H9 (cell line): ENCODE data around the gene FAM217A. TPM values are rescaled to one million over a fixed set of nuclear protein-coding genes. Genes with fewer than 3 reads are reported as not detected.
A peak's percentile ranks its signal among the peaks of the same experiment; 100 is the strongest.

ENCODE experiments used
- DNase-seq: peaks from one replicate; pipeline ENCODE4 v3.0.0-alpha.2; 2017
- H2AFZ ChIP-seq: one replicate; pipeline ENCODE4 v1.6.1; 2013; ENCODE audit warnings: mild to moderate bottlenecking, low read length, control low read depth, moderate library complexity
- H2AK5ac ChIP-seq: 2 replicates; pipeline ENCODE4 v1.6.1; 2013; ENCODE audit warnings: low read length, control low read depth, mixed read lengths; ENCODE audit not compliant: insufficient read length
- H2BK120ac ChIP-seq: one replicate; pipeline ENCODE4 v1.6.1; 2013; ENCODE audit warnings: low read depth, mild to moderate bottlenecking, low read length, control low read depth, inconsistent platforms; ENCODE audit not compliant: poor library complexity, severe bottlenecking
- H2BK12ac ChIP-seq: 2 replicates; pipeline ENCODE4 v1.6.1; 2013; ENCODE audit warnings: low read length, control low read depth, mixed read lengths, low read depth; ENCODE audit not compliant: insufficient read length
- H2BK15ac ChIP-seq: 2 replicates; pipeline ENCODE4 v1.6.1; 2013; ENCODE audit warnings: low read depth, low read length, control low read depth
- H2BK20ac ChIP-seq: one replicate; pipeline ENCODE4 v1.6.1; 2013; ENCODE audit warnings: low read depth, mild to moderate bottlenecking, low read length, control low read depth, inconsistent platforms; ENCODE audit not compliant: poor library complexity, severe bottlenecking
- H2BK5ac ChIP-seq: 2 replicates; pipeline ENCODE4 v1.6.1; 2013; ENCODE audit warnings: low read length, control low read depth, mixed read lengths; ENCODE audit not compliant: insufficient read length
- H3K14ac ChIP-seq: 2 replicates; pipeline ENCODE4 v1.6.1; 2013; ENCODE audit warnings: low read length, control low read depth; ENCODE audit not compliant: insufficient read depth
- H3K18ac ChIP-seq: 2 replicates; pipeline ENCODE4 v1.6.1; 2013; ENCODE audit warnings: low read depth, mild to moderate bottlenecking, mixed read lengths, low read length, control low read depth; ENCODE audit not compliant: insufficient read length
- H3K23ac ChIP-seq: 2 replicates; pipeline ENCODE4 v1.6.1; 2013; ENCODE audit warnings: low read length, control low read depth, mixed read lengths, low read depth; ENCODE audit not compliant: insufficient read length
- H3K23me2 ChIP-seq: 2 replicates; pipeline ENCODE4 v1.6.1; 2013; ENCODE audit warnings: low read depth, mild to moderate bottlenecking, mixed read lengths, low read length, control low read depth; ENCODE audit not compliant: insufficient read length, poor library complexity, severe bottlenecking
- H3K27ac ChIP-seq: 2 replicates; pipeline ENCODE4 v1.5.1; 2013; ENCODE audit warnings: low read length, control low read depth, mixed read lengths, low read depth; ENCODE audit not compliant: insufficient read length
- H3K27me3 ChIP-seq: 2 replicates; pipeline ENCODE4 v1.6.1; 2013; ENCODE audit warnings: low read length, control low read depth, inconsistent platforms; ENCODE audit not compliant: insufficient read depth
- H3K4ac ChIP-seq: 2 replicates; pipeline ENCODE4 v1.6.1; 2013; ENCODE audit warnings: low read depth, mild to moderate bottlenecking, control low read depth, inconsistent platforms, low read length, moderate library complexity
- H3K4me1 ChIP-seq: 2 replicates; pipeline ENCODE4 v1.6.1; 2013; ENCODE audit warnings: low read length, control low read depth, inconsistent platforms; ENCODE audit not compliant: insufficient read depth
- H3K4me2 ChIP-seq: 2 replicates; pipeline ENCODE4 v1.6.1; 2013; ENCODE audit warnings: low read length, control low read depth, mixed read lengths; ENCODE audit not compliant: insufficient read length, insufficient read depth
- H3K56ac ChIP-seq: 2 replicates; pipeline ENCODE4 v1.6.1; 2013; ENCODE audit warnings: low read depth, mild to moderate bottlenecking, mixed read lengths, low read length, control low read depth; ENCODE audit not compliant: insufficient read length
- H3K79me1 ChIP-seq: 2 replicates; pipeline ENCODE4 v1.6.1; 2013; ENCODE audit warnings: low read depth, mild to moderate bottlenecking, moderate library complexity, low read length, control low read depth, inconsistent platforms; ENCODE audit not compliant: insufficient read depth, poor library complexity, severe bottlenecking
- H3K79me2 ChIP-seq: 2 replicates; pipeline ENCODE4 v1.6.1; 2013; ENCODE audit warnings: low read length, control low read depth, inconsistent platforms; ENCODE audit not compliant: insufficient read depth
- H3K9ac ChIP-seq: 2 replicates; pipeline ENCODE4 v1.6.1; 2013; ENCODE audit warnings: low read length, control low read depth, mixed read lengths; ENCODE audit not compliant: insufficient read length; ENCODE audit errors: extremely low read depth
- H3K9me3 ChIP-seq: one replicate; pipeline ENCODE4 v1.6.1; 2013; ENCODE audit warnings: low read depth, low read length, inconsistent platforms; ENCODE audit not compliant: control insufficient read depth
- H3T11ph ChIP-seq: one replicate; pipeline ENCODE4 v1.6.1; 2013; ENCODE audit warnings: mild to moderate bottlenecking, low read length, control low read depth, inconsistent platforms
- H4K20me1 ChIP-seq: one replicate; pipeline ENCODE4 v1.6.1; 2013; ENCODE audit not compliant: control insufficient read depth, insufficient read length, insufficient read depth
- H4K5ac ChIP-seq: 2 replicates; pipeline ENCODE4 v1.6.1; 2013; ENCODE audit warnings: low read depth, mild to moderate bottlenecking, mixed read lengths, low read length, control low read depth; ENCODE audit not compliant: insufficient read length
- H4K8ac ChIP-seq: replicated peaks from 2 replicates; pipeline ENCODE4 v1.6.1; 2013; ENCODE audit warnings: low read length, control low read depth, mixed read lengths, low read depth; ENCODE audit not compliant: insufficient read length
- H4K91ac ChIP-seq: 2 replicates; pipeline ENCODE4 v1.6.1; 2013; ENCODE audit warnings: low read depth, mild to moderate bottlenecking, moderate library complexity, mixed read lengths, low read length, control low read depth; ENCODE audit not compliant: insufficient read length
- H3K27ac Mint-ChIP-seq, 3 experiments: 2 replicates in 2 of 3; 3 replicates in 1 of 3; pipeline ENCODE4 v1.8.0; 2020 to 2021; ENCODE audit warnings: mixed read lengths in 3 of 3, mild to moderate bottlenecking in 1 of 3, moderate library complexity in 1 of 3
- H3K27me3 Mint-ChIP-seq: 2 replicates; pipeline ENCODE4 v1.8.0; 2021; ENCODE audit warnings: low read depth, mild to moderate bottlenecking, moderate library complexity, mixed read lengths
- H3K36me3 Mint-ChIP-seq, 3 experiments: 2 replicates in 2 of 3; 3 replicates in 1 of 3; pipeline ENCODE4 v1.8.0; 2020 to 2021; ENCODE audit warnings: low read depth in 3 of 3, mixed read lengths in 3 of 3; ENCODE audit not compliant: insufficient read depth in 1 of 3
- H3K4me1 Mint-ChIP-seq, 2 experiments: 2 replicates each; pipeline ENCODE4 v1.8.0; 2020; ENCODE audit warnings: mixed read lengths in 2 of 2
- H3K4me3 Mint-ChIP-seq, 2 experiments: 2 replicates in 1 of 2; 3 replicates in 1 of 2; pipeline ENCODE4 v1.8.0; 2020 to 2021; ENCODE audit warnings: mild to moderate bottlenecking in 2 of 2, mixed read lengths in 2 of 2, moderate library complexity in 1 of 2
- H3K9me3 Mint-ChIP-seq, 2 experiments: 2 replicates in 1 of 2; 3 replicates in 1 of 2; pipeline ENCODE4 v1.8.0; 2020; ENCODE audit warnings: mild to moderate bottlenecking in 2 of 2, mixed read lengths in 2 of 2, moderate library complexity in 1 of 2
- CTCF ChIP-seq: fragments of 200-600 bp; sonication (generic); conservative IDR thresholded peaks from 3 replicates; pipeline ENCODE4 v1.8.0; 2021; ENCODE audit warnings: antibody characterized with exemption, mild to moderate bottlenecking
- WGBS: extraction: QIAGEN DNeasy Blood & Tissue Kit; methylation state at CpG from one replicate; pipeline ENCODE4 v1.1.7; 2013; ENCODE audit warnings: missing lambda C conversion rate, low lambda C conversion rate, mixed read lengths; ENCODE audit not compliant: insufficient read length; ENCODE audit errors: extremely low coverage; 5-methylcytosine and 5-hydroxymethylcytosine counted together
- total RNA-seq: library from RNA; stranded (reverse); gene quantifications from 2 replicates; pipeline ENCODE4 v1.2.1, GENCODE V29; 2021

The FAM217A gene
- total RNA-seq, 1 experiment from 2014 or later = not detected

GRCh38 chr6:4018924-4019236 lies 60.1 kb downstream of the FAM217A start:
- no peaks in the 10 kb centered on the region for H3K4me1 ChIP-seq
- peak overlapping the region; percentile 66 for H3K4me2 ChIP-seq
- no peak overlapping the region for H3K23ac ChIP-seq
- peak overlapping the region; percentile 13 for H3K18ac ChIP-seq
- H2BK5ac ChIP-seq = no peak overlapping the region
- peaks cover 0 to 3% of the 10 kb centered on the region in 2 experiments; a peak in 1 of 5 replicates for H3K9me3 Mint-ChIP-seq
- no peak overlapping the region for H3K56ac ChIP-seq
- no peak overlapping the region for H4K91ac ChIP-seq
- no peak overlapping the region for H4K8ac ChIP-seq
- H3K36me3 Mint-ChIP-seq = peaks cover 18 to 28% (median 20%) of the 10 kb centered on the region in 3 experiments
- H3K79me2 ChIP-seq = peaks cover 26% of the 10 kb centered on the region
- no peak overlapping the region for H3T11ph ChIP-seq
- no peaks in the 10 kb centered on the region for H3K27me3 Mint-ChIP-seq
- no peak overlapping the region for H4K5ac ChIP-seq
- DNase-seq = no peak
- H2BK15ac ChIP-seq = no peak overlapping the region
- peaks cover 36 to 44% of the 10 kb centered on the region in 2 experiments for H3K4me1 Mint-ChIP-seq
- H3K79me1 ChIP-seq = peaks cover 4% of the 10 kb centered on the region
- no peak for TF ChIP-seq CTCF
- no peaks in the 10 kb centered on the region for H3K27me3 ChIP-seq
- H3K4me3 Mint-ChIP-seq = peak overlapping the region; percentile 93 to 97
- H3K14ac ChIP-seq = no peak overlapping the region
- no peak overlapping the region for H3K4ac ChIP-seq
- H3K9ac ChIP-seq = peak overlapping the region; percentile 42
- peak overlapping the region; percentile 93 to 99 (median 98) for H3K27ac Mint-ChIP-seq
- no peak overlapping the region for H2AFZ ChIP-seq
- no peak overlapping the region for H2AK5ac ChIP-seq
- no peaks in the 10 kb centered on the region for H3K9me3 ChIP-seq
- H2BK12ac ChIP-seq = no peak overlapping the region
- H3K27ac ChIP-seq = peak overlapping the region; percentile 84
- no CpG with 5 or more reads among the region's 8 CpGs for WGBS
- H2BK120ac ChIP-seq = no peak overlapping the region
- H2BK20ac ChIP-seq = no peak overlapping the region
- H3K23me2 ChIP-seq = peaks cover 3% of the 10 kb centered on the region
- H4K20me1 ChIP-seq = no peaks in the 10 kb centered on the region

Other genes with a start within 250 kb of the FAM217A start
- gene FAM50B, start 229.8 kb downstream of the FAM217A start, total RNA-seq = 3.3 and 3.8 TPM in 2 replicates
- gene ECI2, start 56.4 kb upstream of the FAM217A start, total RNA-seq = 66.1 and 67.5 TPM in 2 replicates